ENCODE measurements around the gene KIF13A. TPM values are rescaled to one million over a fixed set of nuclear protein-coding genes. Genes with fewer than 3 reads are reported as not detected.
A peak's percentile ranks its signal among the peaks of the same experiment; 100 is the strongest.

Gene KIF13A
- total RNA-seq, 1 donor from 2014 or later: 44.4 TPM

DNA sequence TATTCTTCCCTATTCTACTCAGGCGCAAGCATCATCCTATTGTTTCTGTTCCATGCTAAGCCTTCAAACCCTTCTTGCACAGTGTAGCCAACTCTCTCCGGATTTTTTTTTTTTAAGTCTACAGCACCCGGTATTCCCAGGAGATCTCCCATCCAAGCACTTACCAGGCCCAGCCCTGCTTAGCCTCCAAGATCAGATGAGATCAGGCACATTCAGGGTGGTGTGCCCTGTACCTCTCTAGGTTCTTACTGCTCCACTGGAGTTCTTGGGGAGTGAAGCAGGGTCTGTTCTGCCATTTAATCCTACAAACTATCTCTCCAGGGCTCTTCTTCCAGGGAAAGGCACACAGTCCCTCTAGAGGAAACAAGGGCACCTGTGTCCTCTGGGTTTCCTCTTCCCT, 265.8 kb downstream of the KIF13A start:
- no peak for DNase-seq (ENCODE audit: low spot score, unreplicated experiment)
- no peaks in the 10 kb centered on the region for H3K27me3 Mint-ChIP-seq
- H3K27ac Mint-ChIP-seq: peak overlapping the region; percentile 96
- H3K4me1 Mint-ChIP-seq (ENCODE audit: low read depth): peaks cover 13% of the 10 kb centered on the region
- H3K9me3 Mint-ChIP-seq (ENCODE audit: low read depth): no peaks in the 10 kb centered on the region
- no peak overlapping the region for H3K4me3 Mint-ChIP-seq (ENCODE audit: low read depth)
- TF ChIP-seq CTCF (IDR thresholded peaks at IDR 0.05; ENCODE audit: unreplicated experiment): no peak
- H3K36me3 Mint-ChIP-seq (ENCODE audit: insufficient read depth): no peaks in the 10 kb centered on the region

- Mint-ChIP-seq H3K27me3 (no peaks in the 10 kb centered on the region), H3K9me3 (ENCODE audit: low read depth) (no peaks in the 10 kb centered on the region), H3K4me1 (ENCODE audit: low read depth) (peaks cover 15% of the 10 kb centered on the region), H3K36me3 (ENCODE audit: insufficient read depth) (no peaks in the 10 kb centered on the region), H3K4me3 (ENCODE audit: low read depth) (no peak overlapping the region), H3K27ac (peak overlapping the region; percentile 15)
- DNase-seq (ENCODE audit: low spot score, unreplicated experiment): no peak
- no peak for TF ChIP-seq CTCF (IDR thresholded peaks at IDR 0.05; ENCODE audit: unreplicated experiment)
Observed at GRCh38 chr6:17719323-17720041, 268.0 kb downstream of the KIF13A start.

GRCh38 chr6:17716221-17716620, 271.2 kb downstream of the KIF13A start:
- Mint-ChIP-seq H3K36me3 (ENCODE audit: insufficient read depth) (no peaks in the 10 kb centered on the region), H3K4me3 (ENCODE audit: low read depth) (no peak overlapping the region), H3K9me3 (ENCODE audit: low read depth) (no peaks in the 10 kb centered on the region), H3K27ac (no peak overlapping the region), H3K4me1 (ENCODE audit: low read depth) (peaks cover 23% of the 10 kb centered on the region), H3K27me3 (no peaks in the 10 kb centered on the region)
- DNase-seq (ENCODE audit: low spot score, unreplicated experiment): no peak
- TF ChIP-seq CTCF (IDR thresholded peaks at IDR 0.05; ENCODE audit: unreplicated experiment): no peak

DNA sequence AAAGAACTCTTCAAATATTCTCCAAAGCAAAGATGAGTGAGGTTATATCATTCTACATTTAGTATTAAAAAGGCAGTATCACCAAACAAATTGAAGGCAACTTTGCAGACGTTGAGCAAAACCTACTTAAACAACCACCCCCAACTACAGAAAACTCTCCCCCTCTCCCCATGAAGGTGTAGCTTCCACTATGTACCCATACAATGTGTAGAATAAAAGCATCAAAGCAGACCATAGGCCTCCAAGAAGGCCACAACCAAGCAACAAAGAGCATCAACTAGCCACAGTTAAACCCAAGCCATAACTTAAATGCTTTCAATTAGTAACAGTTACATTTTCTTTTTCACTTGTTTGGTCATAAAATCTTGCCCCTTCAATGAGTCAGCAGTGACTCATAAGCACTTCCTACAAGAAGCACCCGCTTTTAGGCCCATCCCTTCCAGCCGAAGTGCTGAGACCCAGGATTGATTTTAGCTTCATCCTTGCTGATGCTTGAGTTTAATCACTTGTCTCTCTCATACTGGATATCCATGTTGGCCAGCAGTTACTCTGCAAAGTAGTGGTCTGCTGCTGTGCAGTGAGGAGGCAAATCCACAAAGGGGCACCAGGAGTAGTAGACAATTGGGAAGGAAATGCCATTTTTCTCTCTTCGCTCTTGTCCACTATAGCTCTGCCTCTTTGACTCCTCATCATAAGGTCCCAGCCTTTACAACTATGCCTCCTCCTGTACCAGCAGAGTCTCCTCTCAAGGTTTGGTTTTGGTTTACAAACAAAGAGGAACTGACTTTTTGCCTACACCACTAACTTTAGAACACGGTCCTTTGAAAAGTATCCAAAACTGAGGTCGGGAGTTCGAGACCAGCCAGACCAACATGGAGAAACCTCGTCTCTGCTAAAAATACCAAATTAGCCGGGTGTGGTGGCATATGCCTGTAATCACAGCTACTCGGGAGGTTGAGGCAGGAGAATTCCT, 272.3 kb downstream of the KIF13A start:
- TF ChIP-seq CTCF (IDR thresholded peaks at IDR 0.05; ENCODE audit: unreplicated experiment): no peak
- H3K36me3 Mint-ChIP-seq (ENCODE audit: insufficient read depth): no peaks in the 10 kb centered on the region

DNA sequence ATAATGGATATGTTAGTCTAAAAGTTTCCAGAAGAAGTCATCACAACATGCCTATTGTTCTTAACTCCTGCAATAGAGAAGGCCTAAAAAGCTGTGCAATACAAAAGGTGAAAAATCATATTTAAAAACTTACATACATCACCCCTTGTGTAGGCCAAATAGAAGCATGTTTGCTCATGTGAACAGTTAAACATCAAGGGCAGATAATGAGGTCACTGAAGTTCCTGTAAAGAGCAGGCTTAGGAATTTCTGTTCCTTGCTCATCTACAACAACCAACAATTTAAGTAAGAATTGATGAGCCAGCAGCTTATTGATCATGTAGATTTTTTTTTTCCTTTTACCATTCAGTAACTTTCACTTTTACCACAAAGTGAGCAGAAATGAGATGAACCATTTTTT, 273.3 kb downstream of the KIF13A start:
- DNase-seq (ENCODE audit: low spot score, unreplicated experiment): no peak
- Mint-ChIP-seq H3K36me3 (ENCODE audit: insufficient read depth) (no peaks in the 10 kb centered on the region), H3K4me1 (ENCODE audit: low read depth) (peaks cover 21% of the 10 kb centered on the region), H3K9me3 (ENCODE audit: low read depth) (no peaks in the 10 kb centered on the region), H3K27me3 (no peaks in the 10 kb centered on the region), H3K4me3 (ENCODE audit: low read depth) (no peak overlapping the region), H3K27ac (peak overlapping the region; percentile 64)
- TF ChIP-seq CTCF (IDR thresholded peaks at IDR 0.05; ENCODE audit: unreplicated experiment): no peak

More for the DNA sequence above, 272.3 kb downstream of the KIF13A start:
- no peak for DNase-seq (ENCODE audit: low spot score, unreplicated experiment)
- no peaks in the 10 kb centered on the region for H3K9me3 Mint-ChIP-seq (ENCODE audit: low read depth)
- H3K4me1 Mint-ChIP-seq (ENCODE audit: low read depth): peaks cover 23% of the 10 kb centered on the region
- peak overlapping the region; percentile 31 for H3K27ac Mint-ChIP-seq
- no peak overlapping the region for H3K4me3 Mint-ChIP-seq (ENCODE audit: low read depth)
- H3K27me3 Mint-ChIP-seq: no peaks in the 10 kb centered on the region
